Mononuclear cell (primary cell): Measurements from ENCODE around the gene HIBCH. TPM values are rescaled to one million over a fixed set of nuclear protein-coding genes. Genes with fewer than 3 reads are reported as not detected.

Experiments
- H3K27me3 ChIP-seq: 2 replicates; pipeline ENCODE4 v1.6.0; 2011; ENCODE audit warnings: low read length, control low read depth; ENCODE audit not compliant: insufficient read depth
- H3K4me1 ChIP-seq: 2 replicates; pipeline ENCODE4 v1.5.1; 2011; ENCODE audit warnings: mild to moderate bottlenecking, low read length, control low read depth; ENCODE audit not compliant: insufficient read depth
- H3K4me3 ChIP-seq: 2 replicates; pipeline ENCODE4 v1.5.1; 2011; ENCODE audit warnings: mild to moderate bottlenecking, low read length, moderate library complexity
- H3K9me3 ChIP-seq: 2 replicates; pipeline ENCODE4 v1.5.1; 2011; ENCODE audit warnings: low read depth, mild to moderate bottlenecking, control low read depth, low read length
- total RNA-seq: library from RNA; depleted of rRNA; stranded (reverse); fragments of >200 nt; gene quantifications from one replicate; pipeline ENCODE4 v1.2.3, GENCODE V29; 2012

Gene HIBCH
- total RNA-seq, 1 donor: 2.0 TPM

DNA sequence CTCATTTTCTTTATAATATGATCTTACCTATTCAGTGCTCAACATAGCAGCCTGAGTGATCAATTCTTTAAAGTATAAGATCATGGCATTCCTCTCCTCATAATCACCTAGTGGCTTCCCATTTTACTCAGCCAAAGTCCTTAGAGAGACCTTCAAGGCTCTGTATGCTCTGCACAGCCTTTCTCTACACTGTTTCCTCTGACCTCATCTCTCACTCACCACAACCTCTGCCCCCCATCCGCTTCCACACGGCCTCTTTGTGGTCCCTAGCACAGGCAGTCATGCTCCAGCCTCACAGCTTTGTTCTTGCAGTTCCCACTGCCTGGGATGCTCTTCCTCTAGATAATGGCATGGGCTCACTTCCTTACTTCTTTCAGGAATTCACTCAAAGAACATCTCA is 109.2 kb downstream of the HIBCH start:
- Histone ChIP-seq H3K4me1 (no peaks in the 10 kb centered on the region), H3K4me3 (no peak overlapping the region), H3K9me3 (no peaks in the 10 kb centered on the region), H3K27me3 (no peaks in the 10 kb centered on the region)

DNA sequence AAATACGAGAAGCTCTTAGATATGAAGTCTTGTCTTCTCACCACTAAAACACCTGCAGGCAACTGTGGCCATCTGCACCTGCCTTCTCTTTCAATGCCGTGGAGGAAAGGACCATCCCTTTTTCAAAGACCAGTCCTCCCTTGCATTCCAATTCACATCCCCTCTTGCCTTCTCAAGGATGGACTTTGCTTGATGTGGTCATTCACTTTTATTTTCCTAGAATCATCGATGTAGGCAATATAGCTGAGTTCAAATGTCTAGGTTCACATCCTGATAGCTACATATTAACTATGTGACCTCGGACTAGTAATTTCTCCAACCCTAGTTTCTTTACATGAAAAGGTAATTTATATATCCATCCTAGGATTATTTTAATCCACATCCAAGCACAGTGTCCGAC is 110.1 kb downstream of the HIBCH start:
- H3K27me3 ChIP-seq: no peaks in the 10 kb centered on the region
- no peaks in the 10 kb centered on the region for H3K9me3 ChIP-seq
- H3K4me1 ChIP-seq: no peaks in the 10 kb centered on the region
- no peak overlapping the region for H3K4me3 ChIP-seq

GRCh38 chr2:190207930-190208329 is 111.7 kb downstream of the HIBCH start:
- Histone ChIP-seq H3K4me1 (no peaks in the 10 kb centered on the region), H3K9me3 (no peaks in the 10 kb centered on the region), H3K4me3 (no peak overlapping the region), H3K27me3 (no peaks in the 10 kb centered on the region)

DNA sequence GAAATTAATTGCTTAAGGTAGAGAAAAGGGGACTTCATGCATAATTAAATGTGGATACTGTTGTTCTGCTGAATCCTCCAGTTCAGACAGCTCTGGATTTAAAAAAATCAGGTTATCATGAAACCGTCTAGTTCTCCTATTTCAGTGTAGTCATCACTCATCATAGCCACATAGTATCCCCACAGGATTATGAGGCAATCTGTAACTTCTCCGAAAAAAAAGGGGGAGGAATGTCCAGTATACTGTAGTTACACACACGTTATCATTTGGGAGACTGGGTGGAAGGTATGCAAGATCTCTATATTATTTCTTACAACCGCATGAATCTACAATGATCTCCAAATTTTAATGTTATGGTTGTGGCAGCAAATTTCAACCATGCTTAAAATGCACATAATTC is 114.0 kb downstream of the HIBCH start:
- Histone ChIP-seq H3K9me3 (no peaks in the 10 kb centered on the region), H3K4me3 (no peak overlapping the region), H3K4me1 (no peaks in the 10 kb centered on the region), H3K27me3 (no peaks in the 10 kb centered on the region)

DNA sequence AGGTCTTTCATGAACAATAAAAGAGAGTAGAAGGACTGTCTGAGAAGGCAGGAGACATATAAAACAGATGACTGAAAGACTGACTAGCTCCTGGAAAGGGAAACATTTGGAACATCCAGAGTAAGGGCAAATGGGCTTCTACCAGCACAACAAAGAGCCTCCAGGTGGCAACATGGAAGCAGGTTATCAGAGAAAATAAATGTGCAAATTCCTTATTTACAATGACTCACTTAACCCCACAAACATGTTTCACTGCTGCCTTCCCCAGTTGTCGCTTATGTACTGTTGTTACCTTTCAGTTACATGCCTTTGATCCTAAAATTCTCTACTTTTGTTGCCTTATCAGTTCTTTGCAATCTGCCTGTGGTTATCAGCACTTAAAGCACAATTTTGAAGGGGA is 117.0 kb downstream of the HIBCH start:
- H3K27me3 ChIP-seq: no peaks in the 10 kb centered on the region
- H3K4me3 ChIP-seq: no peak overlapping the region
- no peaks in the 10 kb centered on the region for H3K4me1 ChIP-seq
- no peaks in the 10 kb centered on the region for H3K9me3 ChIP-seq

DNA sequence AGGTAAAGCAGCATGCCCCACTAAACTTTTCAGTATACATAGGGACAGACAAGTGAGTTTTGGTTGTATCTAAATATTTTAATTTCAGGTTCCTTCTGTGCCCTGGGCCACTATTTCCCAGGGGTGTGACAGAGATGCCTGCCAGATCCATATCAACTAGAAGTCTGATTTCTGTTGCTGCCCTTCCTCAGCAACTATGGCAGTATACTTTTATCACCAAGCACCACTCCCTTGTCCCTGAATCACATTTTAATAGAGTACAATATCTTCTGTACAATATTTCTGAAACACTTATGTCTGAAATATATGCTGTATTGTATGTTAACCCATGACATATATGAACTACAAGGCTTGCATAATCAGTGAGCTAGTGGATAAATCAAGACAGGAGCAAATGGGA is 117.6 kb downstream of the HIBCH start:
- Histone ChIP-seq H3K4me3 (no peak overlapping the region), H3K27me3 (no peaks in the 10 kb centered on the region), H3K4me1 (no peaks in the 10 kb centered on the region), H3K9me3 (no peaks in the 10 kb centered on the region)

- Histone ChIP-seq H3K27me3 (no peaks in the 10 kb centered on the region), H3K4me1 (no peaks in the 10 kb centered on the region), H3K4me3 (no peak overlapping the region), H3K9me3 (no peaks in the 10 kb centered on the region)
These were observed 119.0 kb downstream of the HIBCH start for GRCh38 chr2:190200603-190201002.

DNA sequence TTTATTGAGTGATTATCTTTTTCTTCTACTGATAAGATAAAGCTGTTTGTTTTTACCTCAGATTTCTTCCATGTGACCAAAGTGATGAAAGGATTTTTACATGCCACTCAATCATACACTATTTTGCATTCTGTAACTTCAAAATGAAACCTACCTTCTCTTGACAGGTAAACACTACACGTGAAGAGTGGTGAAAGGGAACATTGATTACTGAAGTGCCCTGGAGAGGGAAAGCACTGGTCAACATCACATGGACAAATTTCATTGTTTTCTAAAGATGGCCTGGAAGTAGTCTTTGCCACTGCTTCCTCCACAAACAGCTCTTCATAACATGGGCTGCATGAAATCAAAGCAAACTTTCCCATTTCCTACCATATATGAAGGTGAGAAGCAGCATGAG is 120.1 kb downstream of the HIBCH start:
- H3K4me3 ChIP-seq: no peak overlapping the region
- H3K9me3 ChIP-seq: no peaks in the 10 kb centered on the region
- H3K4me1 ChIP-seq: no peaks in the 10 kb centered on the region
- H3K27me3 ChIP-seq: no peaks in the 10 kb centered on the region

DNA sequence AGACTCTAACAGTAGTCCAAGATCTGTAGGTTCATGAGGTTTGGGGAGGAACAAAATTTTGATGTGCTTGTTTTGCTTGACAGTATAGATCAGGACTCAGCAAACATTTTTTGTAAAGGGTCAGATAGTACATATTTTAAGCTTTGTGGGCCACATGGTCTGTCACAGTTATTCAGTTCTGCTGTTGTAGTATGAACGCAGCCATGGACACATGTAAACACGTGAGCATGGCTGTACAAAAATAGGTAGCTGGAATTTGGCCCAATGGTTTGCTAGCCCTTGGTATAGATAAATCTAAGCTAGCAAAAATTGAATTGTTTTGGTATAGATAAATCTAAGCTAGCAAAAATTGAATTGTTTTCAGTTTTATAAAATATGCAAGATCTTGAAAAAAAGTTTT is 120.5 kb downstream of the HIBCH start:
- Histone ChIP-seq H3K9me3 (no peaks in the 10 kb centered on the region), H3K4me1 (no peaks in the 10 kb centered on the region), H3K27me3 (no peaks in the 10 kb centered on the region), H3K4me3 (no peak overlapping the region)

DNA sequence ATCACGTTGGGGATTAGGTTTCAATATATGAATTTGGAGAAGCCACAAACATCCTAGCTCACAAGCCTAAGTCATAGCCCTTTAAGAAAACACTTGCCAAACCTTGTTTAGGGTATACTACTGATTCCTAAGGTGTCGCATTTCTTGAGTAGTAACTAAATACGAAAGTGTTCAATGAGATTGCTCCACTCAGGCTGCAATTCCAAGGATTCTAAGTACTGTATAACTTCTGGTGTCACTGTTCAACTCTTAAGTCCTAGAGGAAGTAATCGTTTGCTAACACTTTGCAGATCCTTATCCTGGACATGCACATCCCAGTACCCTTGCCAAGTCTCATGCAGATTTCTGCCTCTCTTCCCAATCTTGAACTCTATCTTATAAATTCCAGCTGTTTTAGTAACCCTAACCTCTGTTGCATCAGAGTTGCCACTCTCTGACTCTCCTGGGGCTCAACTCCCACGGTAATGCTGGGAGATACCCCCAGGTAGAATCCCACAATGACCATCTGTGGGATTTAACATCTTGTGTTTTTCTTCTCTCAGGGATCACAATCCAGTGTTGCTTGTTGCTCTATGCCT is 122.4 kb downstream of the HIBCH start:
- no peaks in the 10 kb centered on the region for H3K27me3 ChIP-seq
- H3K9me3 ChIP-seq: no peaks in the 10 kb centered on the region
- no peak overlapping the region for H3K4me3 ChIP-seq
- no peaks in the 10 kb centered on the region for H3K4me1 ChIP-seq

GRCh38 chr2:190190507-190191162 is 129.0 kb downstream of the HIBCH start:
- H3K9me3 ChIP-seq: no peaks in the 10 kb centered on the region
- H3K27me3 ChIP-seq: no peaks in the 10 kb centered on the region
- H3K4me1 ChIP-seq: no peaks in the 10 kb centered on the region
- no peak overlapping the region for H3K4me3 ChIP-seq

GRCh38 chr2:190188289-190188688 is 131.3 kb downstream of the HIBCH start:
- Histone ChIP-seq H3K9me3 (no peaks in the 10 kb centered on the region), H3K4me3 (no peak overlapping the region), H3K4me1 (no peaks in the 10 kb centered on the region), H3K27me3 (no peaks in the 10 kb centered on the region)

GRCh38 chr2:190186238-190186637 is 133.4 kb downstream of the HIBCH start:
- no peaks in the 10 kb centered on the region for H3K9me3 ChIP-seq
- H3K4me1 ChIP-seq: peaks cover 2% of the 10 kb centered on the region
- no peak overlapping the region for H3K4me3 ChIP-seq
- peaks cover 5% of the 10 kb centered on the region for H3K27me3 ChIP-seq

DNA sequence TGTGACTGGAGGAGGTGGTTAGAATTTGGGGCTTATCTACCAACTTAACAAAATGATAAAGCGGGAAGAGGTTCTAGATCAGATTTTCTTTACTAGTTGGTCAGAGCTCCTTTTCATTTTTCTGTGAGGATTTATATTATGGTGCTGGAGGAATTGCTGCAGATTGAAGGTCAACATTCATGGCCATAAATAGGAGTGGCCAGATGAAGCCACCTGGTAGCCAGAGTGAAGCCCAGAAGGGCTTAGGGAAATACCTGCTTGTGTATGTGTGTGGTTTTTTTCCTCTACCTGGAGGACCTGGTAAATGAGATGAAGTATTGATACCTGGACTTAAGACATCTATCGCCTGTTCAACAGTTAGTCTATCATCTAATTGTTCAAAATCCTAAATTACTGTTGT is 134.2 kb downstream of the HIBCH start:
- peaks cover 11% of the 10 kb centered on the region for H3K4me1 ChIP-seq
- no peak overlapping the region for H3K4me3 ChIP-seq
- H3K27me3 ChIP-seq: peaks cover 9% of the 10 kb centered on the region
- no peaks in the 10 kb centered on the region for H3K9me3 ChIP-seq

- H3K4me1 ChIP-seq: peaks cover 15% of the 10 kb centered on the region
- H3K27me3 ChIP-seq: peaks cover 9% of the 10 kb centered on the region
- no peak overlapping the region for H3K4me3 ChIP-seq
- no peaks in the 10 kb centered on the region for H3K9me3 ChIP-seq
These were observed 135.2 kb downstream of the HIBCH start for GRCh38 chr2:190184460-190184859.

- Histone ChIP-seq H3K27me3 (peaks cover 9% of the 10 kb centered on the region), H3K4me3 (no peak overlapping the region), H3K4me1 (peaks cover 15% of the 10 kb centered on the region), H3K9me3 (no peaks in the 10 kb centered on the region)
These were observed 136.1 kb downstream of the HIBCH start for GRCh38 chr2:190183539-190183938.
